GM12874 (cell line): ENCODE data around the gene DLD.

Experiments
- TF ChIP-seq, protein P1 (sequence below): IDR thresholded peaks from 2 replicates; pipeline ENCODE4 v1.5.1; 2011; ENCODE audit warnings: low read depth, mild to moderate bottlenecking, control low read depth, low read length, moderate library complexity; ENCODE audit not compliant: insufficient read depth

The DLD gene

DNA sequence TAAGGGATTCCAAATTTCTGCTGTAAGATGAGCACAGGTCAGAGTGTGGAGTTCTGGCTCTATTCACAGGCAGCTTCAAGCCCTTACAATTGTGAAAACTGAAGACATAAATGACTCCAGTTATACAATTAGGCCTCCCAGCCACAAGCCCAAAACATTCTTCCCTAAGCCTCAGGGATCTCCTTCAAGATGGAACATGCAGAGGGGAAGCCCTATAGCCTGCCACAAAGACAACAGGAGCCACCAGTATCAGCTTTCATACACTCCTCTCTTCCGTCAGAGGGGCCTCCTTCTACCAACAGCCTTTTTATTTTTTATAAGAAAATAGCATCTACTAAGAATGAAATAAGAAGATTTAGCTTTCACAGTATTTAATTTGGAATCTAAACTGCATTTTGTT is 46.5 kb downstream of the DLD start:
- TF ChIP-seq, protein P1, sequence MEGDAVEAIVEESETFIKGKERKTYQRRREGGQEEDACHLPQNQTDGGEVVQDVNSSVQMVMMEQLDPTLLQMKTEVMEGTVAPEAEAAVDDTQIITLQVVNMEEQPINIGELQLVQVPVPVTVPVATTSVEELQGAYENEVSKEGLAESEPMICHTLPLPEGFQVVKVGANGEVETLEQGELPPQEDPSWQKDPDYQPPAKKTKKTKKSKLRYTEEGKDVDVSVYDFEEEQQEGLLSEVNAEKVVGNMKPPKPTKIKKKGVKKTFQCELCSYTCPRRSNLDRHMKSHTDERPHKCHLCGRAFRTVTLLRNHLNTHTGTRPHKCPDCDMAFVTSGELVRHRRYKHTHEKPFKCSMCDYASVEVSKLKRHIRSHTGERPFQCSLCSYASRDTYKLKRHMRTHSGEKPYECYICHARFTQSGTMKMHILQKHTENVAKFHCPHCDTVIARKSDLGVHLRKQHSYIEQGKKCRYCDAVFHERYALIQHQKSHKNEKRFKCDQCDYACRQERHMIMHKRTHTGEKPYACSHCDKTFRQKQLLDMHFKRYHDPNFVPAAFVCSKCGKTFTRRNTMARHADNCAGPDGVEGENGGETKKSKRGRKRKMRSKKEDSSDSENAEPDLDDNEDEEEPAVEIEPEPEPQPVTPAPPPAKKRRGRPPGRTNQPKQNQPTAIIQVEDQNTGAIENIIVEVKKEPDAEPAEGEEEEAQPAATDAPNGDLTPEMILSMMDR: no peak

DNA sequence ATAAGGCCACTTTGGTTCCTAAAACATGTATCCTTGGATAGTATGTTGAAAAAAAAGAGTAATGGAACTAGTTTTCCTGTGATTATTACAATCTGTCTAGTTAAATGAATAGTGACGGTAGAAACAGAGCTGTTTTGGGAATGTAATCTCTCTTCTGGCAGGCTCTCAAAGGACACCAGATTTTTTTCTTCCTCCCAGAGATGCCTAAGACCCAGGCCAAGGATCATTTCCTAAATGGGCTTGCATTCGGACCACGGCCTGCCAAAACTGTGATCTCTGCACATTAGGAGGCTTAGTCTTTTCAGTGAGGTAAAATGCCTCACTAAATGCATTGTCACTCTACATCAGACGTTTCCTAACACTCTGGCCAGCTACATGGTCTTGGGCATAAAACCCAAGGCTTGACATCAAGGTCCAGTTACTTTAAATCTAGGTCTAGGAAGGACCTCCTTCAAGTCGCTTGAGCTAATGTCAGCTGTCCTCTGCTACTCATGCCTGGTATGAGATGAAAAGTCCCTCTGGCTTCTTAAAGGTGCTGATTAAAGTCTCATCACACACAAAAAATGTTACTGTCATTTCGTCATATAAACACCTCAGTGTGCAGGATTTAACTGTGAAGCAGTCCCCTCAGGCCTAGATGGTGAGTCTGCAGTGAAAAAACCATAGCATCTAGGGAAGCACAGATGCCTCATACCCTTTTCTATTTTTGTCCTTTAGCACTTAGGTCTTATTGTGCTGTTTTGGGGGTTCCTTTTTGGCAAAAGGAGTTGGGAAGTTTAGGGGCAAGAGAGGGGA is 47.7 kb downstream of the DLD start:
- TF ChIP-seq, protein P1: no peak

DNA sequence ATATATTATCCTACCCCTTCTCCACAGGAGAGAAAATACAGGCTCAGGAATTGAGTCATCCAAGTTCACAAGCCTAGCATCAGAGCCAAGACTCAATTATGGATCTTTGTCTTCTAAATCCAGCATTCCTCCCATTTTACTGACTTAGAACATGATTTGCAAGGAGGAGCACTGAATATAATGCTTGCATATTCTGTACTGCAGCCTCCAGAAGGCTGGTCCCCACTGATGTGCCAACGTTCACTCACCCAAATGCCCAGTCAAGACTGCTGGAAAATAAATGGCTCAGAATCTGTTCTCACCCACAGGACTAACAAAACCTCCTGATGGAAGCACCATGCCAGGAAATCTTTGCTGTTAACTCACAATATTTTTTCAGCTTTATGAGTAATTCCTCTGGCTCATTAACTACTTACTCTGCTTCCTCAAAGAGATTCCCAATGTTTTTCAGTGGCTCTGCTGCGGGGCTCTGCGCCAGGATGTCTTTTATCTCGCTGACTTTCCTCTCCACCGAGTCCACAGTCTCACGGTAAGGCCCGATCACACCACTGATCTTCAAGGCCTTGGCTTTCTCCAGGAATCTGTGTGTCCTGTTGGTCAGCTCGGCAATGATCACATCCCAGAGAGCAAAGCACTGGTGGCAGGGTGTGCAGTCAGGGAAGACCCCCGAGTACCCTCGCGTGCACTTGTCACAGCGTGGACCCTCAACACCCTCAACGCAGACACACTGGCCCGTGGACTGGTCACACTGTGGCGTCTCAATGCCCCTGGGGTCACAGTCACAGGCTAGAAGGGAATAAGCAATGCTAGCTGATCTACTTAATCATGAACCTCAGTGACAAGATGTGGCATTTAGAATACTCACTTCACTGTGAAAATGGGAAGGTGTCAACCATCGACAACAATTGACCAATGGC is 48.8 kb downstream of the DLD start:
- TF ChIP-seq, protein P1: no peak

DNA sequence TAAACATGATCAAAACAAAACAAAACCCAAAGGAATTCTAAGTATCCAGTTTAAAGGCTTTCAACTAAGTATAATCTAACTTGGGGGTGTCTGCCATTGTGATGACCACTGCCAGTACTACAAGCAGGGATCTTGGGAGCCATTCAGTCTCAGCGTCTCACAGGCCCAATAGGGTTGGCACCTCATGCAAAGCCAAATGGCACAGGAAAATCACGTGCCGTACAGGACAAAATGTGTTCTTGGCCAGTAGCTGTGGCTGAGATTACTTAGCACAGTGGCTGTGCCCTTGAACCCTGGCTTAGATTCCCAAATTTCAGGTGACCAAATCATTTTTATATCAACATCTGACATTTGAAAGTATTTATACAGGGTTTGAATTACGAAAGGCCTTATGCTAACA is 50.0 kb downstream of the DLD start:
- TF ChIP-seq, protein P1: no peak

DNA sequence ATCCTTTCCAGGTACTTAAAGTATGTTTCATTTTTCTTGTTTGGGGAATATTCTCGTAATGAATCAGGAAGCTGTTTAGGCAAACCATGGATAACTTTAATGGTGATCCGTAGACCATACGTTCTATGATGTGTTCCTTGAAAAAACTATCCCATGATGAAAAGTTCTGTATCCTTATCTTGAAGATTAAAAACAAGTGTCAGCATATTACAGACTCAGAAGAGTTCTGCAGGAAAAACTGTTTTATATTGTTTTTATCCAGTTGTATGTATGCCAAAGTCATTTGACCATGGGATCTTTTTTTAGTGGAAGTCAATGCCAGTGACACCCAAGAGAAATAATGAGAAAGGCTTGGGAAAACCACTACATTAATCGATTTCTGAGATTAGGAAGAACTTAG is 52.0 kb downstream of the DLD start:
- TF ChIP-seq, protein P1: no peak

DNA sequence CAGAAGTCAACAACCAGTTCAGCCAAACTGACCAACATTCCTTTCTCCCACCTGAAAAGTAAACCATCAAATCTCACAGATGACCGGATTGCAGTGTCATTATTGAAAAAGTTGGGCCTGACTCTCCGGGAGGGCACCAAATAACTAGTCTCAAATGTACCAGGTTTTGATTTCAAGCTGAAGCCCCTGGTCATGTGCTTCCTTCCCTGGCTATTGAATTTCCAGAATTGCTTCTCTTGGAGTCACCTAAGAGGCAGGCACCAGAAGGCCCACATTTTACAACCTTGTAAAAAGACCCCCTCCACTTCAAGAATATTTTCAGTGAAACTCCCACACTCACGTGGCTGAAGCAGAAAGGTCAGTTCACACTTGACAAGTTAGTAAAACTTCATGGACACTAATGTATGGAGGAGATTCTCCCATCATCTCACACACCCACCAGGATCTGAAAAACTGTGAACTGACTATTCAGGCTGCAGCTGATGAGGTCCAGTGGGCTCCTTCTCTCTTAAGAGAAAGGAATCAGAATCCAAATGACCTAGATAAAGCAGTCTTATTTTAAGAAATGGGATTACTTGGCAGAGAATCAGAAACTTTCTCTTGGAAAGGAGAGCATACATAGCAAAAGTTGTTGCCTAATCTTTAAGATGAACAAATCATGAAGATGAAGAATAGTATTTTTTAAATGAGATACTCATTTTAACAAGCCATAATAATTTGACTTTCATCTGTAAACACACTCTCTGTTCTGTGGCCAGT is 53.6 kb downstream of the DLD start:
- TF ChIP-seq, protein P1: no peak

DNA sequence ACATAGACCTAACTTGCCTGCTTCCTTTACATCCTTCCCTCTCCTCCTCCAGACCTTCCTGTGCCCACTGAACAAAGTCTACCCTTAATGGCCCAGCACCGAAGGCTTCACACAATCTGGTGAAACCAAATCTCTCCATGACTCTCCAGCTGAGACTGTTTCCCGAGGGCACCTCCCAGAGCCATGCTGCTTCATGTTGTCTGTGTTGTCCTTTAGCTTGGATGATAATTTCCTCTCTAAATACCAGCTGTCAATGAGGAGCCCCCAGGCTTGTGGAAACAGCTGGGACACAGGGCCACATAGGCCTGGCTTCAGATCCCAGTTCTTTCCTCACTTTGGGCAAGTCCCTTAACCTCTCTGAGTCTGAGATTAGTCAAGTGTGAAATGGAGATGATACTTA is 54.3 kb downstream of the DLD start:
- TF ChIP-seq, protein P1: no peak
